Loucy (cell line): ENCODE data around the gene POLR3E.

Source experiments
- EZH2phosphoT487 ChIP-seq: fragments of 200-600 bp; IDR thresholded peaks from 2 replicates; pipeline ENCODE4 v1.6.1; 2018; ENCODE audit warnings: antibody characterized with exemption, mild to moderate bottlenecking, moderate library complexity, borderline replicate concordance
- TF ChIP-seq, protein P1 (sequence below): fragments of 200-600 bp; sonication (generic); conservative IDR thresholded peaks from 2 replicates; pipeline ENCODE4 v1.5.1; 2014; ENCODE audit warnings: mild to moderate bottlenecking, antibody characterized with exemption, low read length

GRCh38 chr16:22321340-22322001, 24.3 kb downstream of the POLR3E start:
- TF ChIP-seq, protein P1, sequence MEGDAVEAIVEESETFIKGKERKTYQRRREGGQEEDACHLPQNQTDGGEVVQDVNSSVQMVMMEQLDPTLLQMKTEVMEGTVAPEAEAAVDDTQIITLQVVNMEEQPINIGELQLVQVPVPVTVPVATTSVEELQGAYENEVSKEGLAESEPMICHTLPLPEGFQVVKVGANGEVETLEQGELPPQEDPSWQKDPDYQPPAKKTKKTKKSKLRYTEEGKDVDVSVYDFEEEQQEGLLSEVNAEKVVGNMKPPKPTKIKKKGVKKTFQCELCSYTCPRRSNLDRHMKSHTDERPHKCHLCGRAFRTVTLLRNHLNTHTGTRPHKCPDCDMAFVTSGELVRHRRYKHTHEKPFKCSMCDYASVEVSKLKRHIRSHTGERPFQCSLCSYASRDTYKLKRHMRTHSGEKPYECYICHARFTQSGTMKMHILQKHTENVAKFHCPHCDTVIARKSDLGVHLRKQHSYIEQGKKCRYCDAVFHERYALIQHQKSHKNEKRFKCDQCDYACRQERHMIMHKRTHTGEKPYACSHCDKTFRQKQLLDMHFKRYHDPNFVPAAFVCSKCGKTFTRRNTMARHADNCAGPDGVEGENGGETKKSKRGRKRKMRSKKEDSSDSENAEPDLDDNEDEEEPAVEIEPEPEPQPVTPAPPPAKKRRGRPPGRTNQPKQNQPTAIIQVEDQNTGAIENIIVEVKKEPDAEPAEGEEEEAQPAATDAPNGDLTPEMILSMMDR: peak; percentile 100
- TF ChIP-seq EZH2phosphoT487: no peak
